ENCODE results near the gene SLC27A5.

Gene SLC27A5, protein sequence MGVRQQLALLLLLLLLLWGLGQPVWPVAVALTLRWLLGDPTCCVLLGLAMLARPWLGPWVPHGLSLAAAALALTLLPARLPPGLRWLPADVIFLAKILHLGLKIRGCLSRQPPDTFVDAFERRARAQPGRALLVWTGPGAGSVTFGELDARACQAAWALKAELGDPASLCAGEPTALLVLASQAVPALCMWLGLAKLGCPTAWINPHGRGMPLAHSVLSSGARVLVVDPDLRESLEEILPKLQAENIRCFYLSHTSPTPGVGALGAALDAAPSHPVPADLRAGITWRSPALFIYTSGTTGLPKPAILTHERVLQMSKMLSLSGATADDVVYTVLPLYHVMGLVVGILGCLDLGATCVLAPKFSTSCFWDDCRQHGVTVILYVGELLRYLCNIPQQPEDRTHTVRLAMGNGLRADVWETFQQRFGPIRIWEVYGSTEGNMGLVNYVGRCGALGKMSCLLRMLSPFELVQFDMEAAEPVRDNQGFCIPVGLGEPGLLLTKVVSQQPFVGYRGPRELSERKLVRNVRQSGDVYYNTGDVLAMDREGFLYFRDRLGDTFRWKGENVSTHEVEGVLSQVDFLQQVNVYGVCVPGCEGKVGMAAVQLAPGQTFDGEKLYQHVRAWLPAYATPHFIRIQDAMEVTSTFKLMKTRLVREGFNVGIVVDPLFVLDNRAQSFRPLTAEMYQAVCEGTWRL

GRCh38 chr19:58511353-58512208, at the start of gene SLC27A5:
Gene SLC27A5 (minus strand): TSS chr19:58511992. CDS start chr19:58511955, 37 bp downstream.
- DNase-seq = no peak

- DNase-seq = no peak
Measured at GRCh38 chr19:58560921-58561320, 49.1 kb upstream of the SLC27A5 start.

- DNase-seq = no peak
Measured at GRCh38 chr19:58560007-58560887, 48.5 kb upstream of the SLC27A5 start.

DNA sequence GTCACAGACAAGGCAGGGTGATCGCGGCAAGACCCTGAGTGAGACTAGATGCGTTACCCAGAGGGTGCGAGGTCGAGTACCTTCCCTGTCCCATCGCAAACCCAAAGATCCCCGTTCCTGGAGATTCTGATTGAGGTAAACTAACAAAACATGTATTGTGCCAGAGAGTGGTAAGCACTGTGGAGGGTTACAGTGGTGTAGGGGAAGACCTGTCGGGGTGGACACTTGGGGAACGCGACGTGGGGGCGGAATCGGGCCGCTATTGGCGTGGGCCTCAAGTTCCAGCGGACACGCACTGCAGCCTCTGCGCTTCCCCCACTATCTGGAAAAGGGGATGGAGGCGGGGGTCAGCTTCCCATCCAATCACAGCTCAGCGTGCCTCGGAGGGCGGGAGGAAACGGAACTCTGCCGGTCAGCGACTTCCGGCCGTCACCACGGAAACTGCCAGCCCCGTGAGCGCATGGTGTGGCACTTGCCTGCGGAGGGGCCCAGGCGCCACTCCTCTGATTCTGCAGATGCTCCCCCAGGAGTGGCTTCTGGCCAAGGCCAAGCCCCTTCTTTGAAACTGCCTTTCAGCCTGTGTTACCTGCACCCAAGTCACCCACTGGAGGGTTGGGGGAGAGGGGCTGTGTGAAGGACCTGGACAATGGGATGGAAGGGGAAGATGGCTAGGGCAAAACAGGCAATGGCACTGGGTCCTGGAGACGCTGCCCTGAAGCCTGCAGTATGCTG, 47.6 kb upstream of the SLC27A5 start:
- DNase-seq = no peak

GRCh38 chr19:58558623-58559274, 47.0 kb upstream of the SLC27A5 start:
- no peak for DNase-seq

DNA sequence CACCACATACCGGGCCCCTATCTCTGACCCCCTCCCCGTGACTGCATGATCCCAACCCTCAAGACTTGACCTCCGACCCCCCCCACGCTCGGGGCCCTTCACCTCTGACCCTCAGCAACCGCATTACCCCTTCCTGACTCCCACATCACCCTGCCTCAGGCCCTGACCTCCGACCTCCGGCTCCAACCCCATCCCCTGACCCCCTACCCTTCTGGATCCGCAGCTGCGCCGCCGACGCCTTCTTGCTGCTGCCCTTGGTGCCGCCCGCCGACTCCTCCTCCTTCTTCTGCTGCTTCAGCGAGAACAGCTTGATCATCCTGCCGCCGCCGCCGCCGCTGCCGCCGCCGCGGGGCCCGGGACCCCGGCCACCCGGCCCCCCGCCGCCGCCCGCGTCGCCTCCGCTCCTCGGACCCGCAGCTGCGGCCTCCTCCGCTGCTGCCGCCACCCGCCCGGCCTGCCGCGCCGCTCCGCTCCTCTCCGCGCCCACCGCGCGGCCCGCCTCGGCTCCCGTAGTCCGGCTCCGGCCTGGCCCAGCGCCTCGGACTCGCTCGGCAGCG, 46.4 kb upstream of the SLC27A5 start, which contains the start of gene UBE2M:
Gene UBE2M, minus strand, starts transcription at position 546 of the 557 bp plus-strand sequence. Its CDS starts 230 bp downstream, at position 316.
- no peak for DNase-seq

GRCh38 chr19:58557221-58558065, 45.7 kb upstream of the SLC27A5 start:
- no peak for DNase-seq

GRCh38 chr19:58556622-58557220, 44.9 kb upstream of the SLC27A5 start:
- DNase-seq = no peak

DNA sequence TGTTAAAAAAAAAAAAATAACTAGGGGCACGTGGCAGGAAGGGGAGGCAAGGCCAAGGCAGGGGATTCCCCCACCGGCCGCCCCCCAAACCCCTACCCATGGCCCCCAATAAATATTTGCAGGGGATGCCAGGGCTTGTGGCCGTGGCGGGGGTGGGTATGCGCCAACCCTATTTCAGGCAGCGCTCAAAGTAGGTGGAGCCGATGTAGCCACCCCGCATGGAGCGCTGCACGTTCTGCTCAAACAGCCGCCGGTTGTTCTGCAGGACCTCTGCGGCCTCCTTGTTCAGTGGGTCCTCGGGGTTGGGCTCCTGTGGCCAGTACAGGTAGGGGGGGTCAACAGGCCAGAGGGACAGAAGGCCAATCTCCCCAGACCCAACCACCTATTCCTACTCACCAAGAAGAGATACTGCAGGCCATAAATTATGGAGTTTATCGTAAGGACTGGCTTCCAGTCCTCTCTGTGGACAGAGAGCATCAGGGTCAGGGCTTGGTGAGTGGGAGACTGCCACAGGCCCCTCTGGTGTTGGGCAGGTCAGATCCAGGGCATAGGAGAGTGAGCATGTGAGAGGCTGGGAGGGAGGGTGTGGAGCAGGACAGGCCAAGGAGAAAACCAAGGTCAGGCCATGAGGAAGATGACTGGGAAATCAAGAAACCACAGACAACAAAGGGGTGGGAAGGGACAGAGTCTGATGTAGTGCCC, 44.3 kb upstream of the SLC27A5 start:
- DNase-seq = no peak

GRCh38 chr19:58555369-58555885, 43.6 kb upstream of the SLC27A5 start:
- no peak for DNase-seq

DNA sequence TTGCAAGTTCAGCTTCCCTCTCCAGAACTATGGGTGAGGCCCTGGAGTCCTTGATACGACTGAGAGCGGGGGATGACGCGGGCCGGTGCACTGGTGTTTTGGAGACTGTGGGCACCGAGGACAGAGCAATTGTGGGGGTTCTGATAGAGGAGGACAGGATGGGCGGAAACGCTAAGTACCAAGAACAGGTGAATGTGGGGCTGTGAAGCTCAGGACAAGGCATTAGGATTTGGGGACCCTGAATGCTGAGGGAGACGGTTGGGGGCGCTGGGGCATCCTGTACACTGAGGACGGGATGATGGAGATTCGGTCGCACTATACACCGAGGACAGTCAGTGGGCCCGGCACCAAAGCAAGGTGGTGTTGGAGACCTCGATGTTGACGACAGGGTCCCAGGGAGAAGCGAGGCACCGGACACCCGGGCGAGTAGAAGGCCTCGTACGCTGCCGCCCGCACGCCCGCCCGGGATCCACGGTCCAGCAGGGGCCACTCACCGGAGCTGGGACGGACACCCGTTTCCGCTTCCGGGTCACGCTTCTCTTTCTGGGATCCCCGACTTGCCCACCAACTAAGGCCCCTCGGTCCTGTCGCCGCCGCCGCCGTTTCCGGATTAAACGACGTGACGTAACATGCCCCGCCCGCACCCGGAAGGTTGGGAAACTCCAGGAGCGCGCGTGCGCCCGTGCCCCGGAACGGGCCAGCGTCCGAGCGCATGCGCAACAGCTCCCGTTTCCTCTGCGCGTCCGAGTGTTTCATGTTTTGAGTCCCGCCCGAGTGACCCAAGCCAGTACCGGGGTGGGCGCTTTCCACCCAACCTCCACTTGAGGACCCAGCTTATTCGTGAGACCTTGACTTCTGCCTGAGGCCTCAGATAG, 42.9 kb upstream of the SLC27A5 start, which contains the start of gene CHMP2A:
Gene CHMP2A, minus strand, starts transcription at position 612 of the 875 bp plus-strand sequence. CDS start 893 bp downstream, outside the sequence.
- no peak for DNase-seq

- no peak for DNase-seq
Measured at GRCh38 chr19:58553799-58554493, 42.2 kb upstream of the SLC27A5 start.

- no peak for DNase-seq
Measured at GRCh38 chr19:58552655-58553054, 40.9 kb upstream of the SLC27A5 start.

- no peak for DNase-seq
Measured at GRCh38 chr19:58551577-58552471, 40.0 kb upstream of the SLC27A5 start.

DNA sequence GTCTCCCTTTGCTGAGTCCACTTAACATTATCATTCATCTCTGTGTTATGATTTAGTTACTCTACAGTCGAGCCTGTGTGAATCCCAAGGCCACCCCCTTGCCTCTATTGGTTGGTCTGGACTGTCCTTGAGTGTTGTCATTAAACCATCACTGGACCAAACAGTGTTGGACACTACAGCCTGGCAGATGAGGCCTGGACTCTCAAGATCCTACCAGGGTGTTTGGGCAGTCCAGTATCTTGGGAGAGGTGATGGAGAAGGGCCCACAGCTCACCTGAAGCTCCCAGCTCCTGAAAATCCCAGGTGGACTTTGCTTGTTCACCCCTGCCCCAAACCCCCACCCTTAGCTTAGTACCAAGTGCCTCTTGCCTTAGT, 39.3 kb upstream of the SLC27A5 start:
- DNase-seq = no peak

Measured in C1 segment of cervical spinal cord (tissue), 14 donors.